Heart left ventricle (tissue), 13 donors: Measurements from ENCODE around the gene DRD4.

Experiments
- POLR2A ChIP-seq, 2 donors: fragments of 450-650 bp; IDR thresholded peaks; one replicate each; pipeline ENCODE4 v1.6.1; 2017; ENCODE audit warnings: antibody characterized with exemption in 2 of 2, mild to moderate bottlenecking in 2 of 2, moderate library complexity in 2 of 2
- TF ChIP-seq, protein P1 (sequence below), 12 donors: fragments of 200-600 bp; sonication (generic) in 4 of 12; IDR thresholded peaks; one replicate each; pipeline versions ENCODE4 v1.5.0 to v1.8.0; 2018 to 2022; ENCODE audit warnings: antibody characterized with exemption in 12 of 12, mild to moderate bottlenecking in 5 of 12
- donor health status: ischemic (EF 13 %, LVEDD 7.1; RV severe dilation, severe dysfunction).
- donor health status: DM: no; HTN: yes; CAD: no.
- donor health status: DM: no; HTN: no; CAD: no.
- donor health status: ischemic (EF 25% LVEDD 6.9; RV normal size, moderate dysfunction).
- donor health status: ischemic (EF 25% LVEDD 5.7; RV mildly dilated, moderate dysfunction).
- donor health status: ischemic (EF 35%, LVEDD 5.7; RV mildly dilated, moderate dysfunction).
- donor health status: nonischemic (EF 11% LVEDD 7.7; RV severe dilation, severe dysfunction).
- donor health status: DM: yes; HTN: yes; CAD: no.
- donor health status: PGD.
- donor health status: ischemic (EF 29% LVEDD 5.4; RV normal size, mild dysfunction).
- donor health status: nonischemic (EF 23%, LVEDD 6.1; RV moderate dilation, normal function).

DNA sequence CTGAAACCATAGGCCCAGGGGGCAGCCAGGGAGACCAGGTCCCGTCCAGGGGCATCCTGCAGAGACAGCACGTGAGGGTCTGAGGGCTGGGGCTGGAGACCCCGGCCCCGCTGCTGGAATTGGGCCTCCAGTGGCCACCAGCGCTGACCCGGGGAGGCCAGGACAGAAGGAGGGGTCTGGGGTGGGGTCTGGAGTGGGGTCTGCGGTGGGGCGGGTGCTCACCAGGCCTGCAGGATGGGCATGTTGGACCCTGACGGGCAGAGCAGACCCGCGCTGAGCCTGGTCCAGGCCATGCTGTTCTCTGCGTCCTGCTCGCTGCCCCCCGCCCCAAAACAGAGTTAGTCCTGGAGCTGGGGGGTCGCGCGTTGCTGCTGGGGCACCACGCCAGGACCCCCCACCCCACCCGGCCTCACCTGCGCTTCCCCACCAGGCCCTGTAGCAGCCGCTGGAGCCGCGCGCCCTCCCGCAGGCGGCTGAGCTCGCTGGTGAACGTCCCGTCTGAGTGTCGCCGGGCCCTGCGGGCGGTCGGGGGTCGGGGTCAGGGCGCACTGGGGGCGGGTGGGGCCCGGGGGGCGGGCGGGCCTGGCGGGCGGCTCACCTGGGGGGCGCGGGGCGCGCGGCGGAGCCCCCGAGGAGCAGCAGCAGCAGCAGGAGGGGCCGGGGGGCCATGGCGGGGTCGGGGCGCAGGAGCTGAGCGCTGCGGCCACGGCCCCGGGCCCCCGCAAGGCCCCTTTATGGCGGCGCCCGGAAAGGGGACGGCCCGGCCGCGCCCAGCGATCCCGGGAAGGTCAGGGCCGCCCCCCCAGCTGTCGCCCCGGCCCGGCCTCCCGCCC is 10.4 kb upstream of the DRD4 start, which contains the start of gene SCT:
- TF ChIP-seq POLR2A (IDR thresholded peaks at IDR 0.05): no peak
- TF ChIP-seq, protein P1, sequence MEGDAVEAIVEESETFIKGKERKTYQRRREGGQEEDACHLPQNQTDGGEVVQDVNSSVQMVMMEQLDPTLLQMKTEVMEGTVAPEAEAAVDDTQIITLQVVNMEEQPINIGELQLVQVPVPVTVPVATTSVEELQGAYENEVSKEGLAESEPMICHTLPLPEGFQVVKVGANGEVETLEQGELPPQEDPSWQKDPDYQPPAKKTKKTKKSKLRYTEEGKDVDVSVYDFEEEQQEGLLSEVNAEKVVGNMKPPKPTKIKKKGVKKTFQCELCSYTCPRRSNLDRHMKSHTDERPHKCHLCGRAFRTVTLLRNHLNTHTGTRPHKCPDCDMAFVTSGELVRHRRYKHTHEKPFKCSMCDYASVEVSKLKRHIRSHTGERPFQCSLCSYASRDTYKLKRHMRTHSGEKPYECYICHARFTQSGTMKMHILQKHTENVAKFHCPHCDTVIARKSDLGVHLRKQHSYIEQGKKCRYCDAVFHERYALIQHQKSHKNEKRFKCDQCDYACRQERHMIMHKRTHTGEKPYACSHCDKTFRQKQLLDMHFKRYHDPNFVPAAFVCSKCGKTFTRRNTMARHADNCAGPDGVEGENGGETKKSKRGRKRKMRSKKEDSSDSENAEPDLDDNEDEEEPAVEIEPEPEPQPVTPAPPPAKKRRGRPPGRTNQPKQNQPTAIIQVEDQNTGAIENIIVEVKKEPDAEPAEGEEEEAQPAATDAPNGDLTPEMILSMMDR (IDR thresholded peaks at IDR 0.05): no peak
